Cardiac fibroblast (primary cell): ENCODE measurements around the gene PNMA8A.
A peak's percentile ranks its signal among the peaks of the same experiment; 100 is the strongest.
"Not testable (repeated sequence)": the region's sequence is repeated elsewhere in the genome, so short reads cannot be mapped to it uniquely, and the experiment has no call there.

Experiments used
- DNase-seq, 2 donors: peaks; one replicate each; pipeline versions ENCODE4 v3.0.0 to v3.0.0-alpha.2; 2010; ENCODE audit warnings: low read depth in 2 of 2
- H3K4me3 ChIP-seq, 2 donors: replicated peaks in 1 of 2; 1 replicate in 1 of 2; 2 replicates in 1 of 2; pipeline ENCODE4 v1.5.1; 2011; ENCODE audit warnings: low read depth in 2 of 2, low read length in 2 of 2, mild to moderate bottlenecking in 2 of 2, moderate library complexity in 1 of 2
- TF ChIP-seq, protein P1 (sequence below): IDR thresholded peaks from one replicate; pipeline ENCODE4 v1.5.1; 2011; ENCODE audit warnings: low read depth, mild to moderate bottlenecking, low read length, inconsistent platforms

Gene PNMA8A

DNA sequence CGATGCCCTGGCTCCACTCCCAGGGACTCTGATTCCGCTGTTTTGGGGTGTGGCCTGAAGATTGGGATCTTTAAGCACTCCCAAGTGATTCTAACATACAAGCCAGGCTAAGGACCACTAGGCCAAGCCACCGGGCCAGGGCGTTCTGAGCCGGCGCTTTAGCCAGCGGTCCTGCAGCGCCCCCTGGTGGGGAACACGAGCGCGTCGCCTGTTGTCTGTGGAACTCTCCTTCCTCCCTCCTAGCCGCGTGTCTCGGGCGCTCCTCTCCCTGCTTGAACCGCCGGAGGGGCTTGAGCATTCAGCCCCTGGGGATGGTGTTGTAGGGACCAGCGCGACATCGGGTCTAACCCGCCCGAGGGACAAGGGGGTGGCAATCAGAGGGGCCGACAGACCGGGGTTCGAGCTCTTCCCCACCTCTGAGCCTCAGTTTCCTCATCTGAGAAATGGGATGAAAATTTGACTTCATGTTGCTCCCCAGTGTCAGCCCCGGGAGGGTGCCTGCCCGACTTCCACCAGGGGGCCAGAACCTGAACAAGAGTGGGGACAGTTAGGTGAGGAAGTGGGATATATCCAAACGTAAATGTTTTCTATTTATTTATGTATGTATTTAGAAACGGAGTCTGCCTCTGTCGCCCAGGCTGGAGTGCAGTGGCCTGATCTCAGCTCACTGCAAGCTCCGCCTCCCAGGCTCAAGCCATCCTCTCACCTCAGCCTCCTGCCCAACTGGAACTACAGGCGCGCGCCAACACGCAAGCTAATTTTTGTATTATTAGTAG is 42.3 kb upstream of the PNMA8A start:
- H3K4me3 ChIP-seq, result no peak overlapping the region
- TF ChIP-seq, protein P1, sequence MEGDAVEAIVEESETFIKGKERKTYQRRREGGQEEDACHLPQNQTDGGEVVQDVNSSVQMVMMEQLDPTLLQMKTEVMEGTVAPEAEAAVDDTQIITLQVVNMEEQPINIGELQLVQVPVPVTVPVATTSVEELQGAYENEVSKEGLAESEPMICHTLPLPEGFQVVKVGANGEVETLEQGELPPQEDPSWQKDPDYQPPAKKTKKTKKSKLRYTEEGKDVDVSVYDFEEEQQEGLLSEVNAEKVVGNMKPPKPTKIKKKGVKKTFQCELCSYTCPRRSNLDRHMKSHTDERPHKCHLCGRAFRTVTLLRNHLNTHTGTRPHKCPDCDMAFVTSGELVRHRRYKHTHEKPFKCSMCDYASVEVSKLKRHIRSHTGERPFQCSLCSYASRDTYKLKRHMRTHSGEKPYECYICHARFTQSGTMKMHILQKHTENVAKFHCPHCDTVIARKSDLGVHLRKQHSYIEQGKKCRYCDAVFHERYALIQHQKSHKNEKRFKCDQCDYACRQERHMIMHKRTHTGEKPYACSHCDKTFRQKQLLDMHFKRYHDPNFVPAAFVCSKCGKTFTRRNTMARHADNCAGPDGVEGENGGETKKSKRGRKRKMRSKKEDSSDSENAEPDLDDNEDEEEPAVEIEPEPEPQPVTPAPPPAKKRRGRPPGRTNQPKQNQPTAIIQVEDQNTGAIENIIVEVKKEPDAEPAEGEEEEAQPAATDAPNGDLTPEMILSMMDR, result peak; percentile 94

DNA sequence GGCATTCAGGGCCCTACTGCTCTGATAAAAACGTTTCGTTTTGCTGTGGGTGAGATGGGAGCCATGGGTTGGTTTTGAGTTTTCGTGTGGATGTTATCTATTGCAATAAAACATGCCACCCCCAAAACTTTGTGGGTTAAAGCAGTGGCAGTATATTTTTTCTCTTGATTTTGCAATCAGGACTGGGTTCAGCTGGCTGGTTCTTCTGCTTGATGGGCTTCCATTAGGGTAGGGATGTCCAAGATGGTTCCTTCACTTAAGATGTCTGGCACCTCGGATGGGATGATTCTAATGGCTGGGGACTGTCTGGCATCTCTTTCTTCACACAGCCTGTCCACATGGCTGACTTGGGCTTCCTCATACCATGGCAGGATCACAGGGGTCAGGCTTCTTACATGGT is 39.9 kb upstream of the PNMA8A start:
- TF ChIP-seq, protein P1, result no peak
- no peak overlapping the region for H3K4me3 ChIP-seq
- no peak for DNase-seq

More for the DNA sequence above, 42.3 kb upstream of the PNMA8A start:
- peak; percentile 79 to 85 for DNase-seq

DNA sequence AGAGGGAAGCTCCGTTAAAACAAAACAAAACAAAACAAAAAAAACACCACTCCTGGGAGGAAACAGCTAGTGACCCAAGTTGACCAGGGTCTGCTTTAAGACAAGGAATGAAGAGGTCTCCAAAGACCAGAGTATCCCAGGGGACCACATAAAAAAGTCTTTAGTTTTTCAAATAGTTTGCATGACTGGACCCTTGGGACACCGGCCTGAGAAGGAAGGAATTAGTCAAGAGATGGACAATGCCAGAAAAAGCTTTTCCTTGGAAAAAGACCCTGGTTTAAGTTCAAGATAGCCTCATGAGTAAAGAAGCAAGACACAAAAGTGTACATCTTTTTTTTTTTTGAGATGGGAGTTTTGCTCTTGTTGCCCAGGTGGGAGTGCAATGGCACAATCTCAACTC is 36.8 kb upstream of the PNMA8A start:
- TF ChIP-seq, protein P1, result no peak
- H3K4me3 ChIP-seq, result no peak overlapping the region
- peak in 1 of 2 donors; percentile 23 for DNase-seq

- H3K4me3 ChIP-seq, result no peak overlapping the region
- TF ChIP-seq, protein P1, result no peak
- no peak for DNase-seq
Observed at GRCh38 chr19:46503848-46504453, 32.6 kb upstream of the PNMA8A start.

GRCh38 chr19:46502891-46503290 is 31.5 kb upstream of the PNMA8A start:
- TF ChIP-seq, protein P1, result no peak
- H3K4me3 ChIP-seq, result no peak overlapping the region
- no peak for DNase-seq

DNA sequence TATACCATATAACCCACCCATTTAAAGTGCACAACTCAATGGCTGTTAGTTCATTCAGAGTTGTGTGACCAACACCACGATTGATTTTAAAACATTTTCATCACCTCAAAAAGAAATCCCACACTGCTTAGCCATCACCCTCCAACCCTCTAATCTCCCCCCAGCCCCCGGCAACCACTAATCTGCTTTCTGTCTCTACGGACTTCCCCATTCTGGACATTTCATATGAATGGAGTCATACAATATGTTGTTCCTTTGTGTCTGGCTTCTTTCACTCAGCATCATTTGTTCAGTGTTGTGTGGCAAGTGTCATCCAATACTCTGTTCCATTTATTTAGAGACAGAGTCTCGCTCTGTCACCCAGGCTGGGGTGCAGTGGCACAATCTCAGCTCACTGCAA is 28.3 kb upstream of the PNMA8A start:
- no peak for DNase-seq
- TF ChIP-seq, protein P1, result no peak
- no peak overlapping the region for H3K4me3 ChIP-seq

- TF ChIP-seq, protein P1, result no peak
- DNase-seq, result no peak
- H3K4me3 ChIP-seq, result no peak overlapping the region
Observed at GRCh38 chr19:46497773-46498172, 26.4 kb upstream of the PNMA8A start.

- not testable (repeated sequence) for DNase-seq, H3K4me3 ChIP-seq
Observed at GRCh38 chr19:46496886-46497285, 25.5 kb upstream of the PNMA8A start.
